ENCODE measurements around the gene C20orf204. TPM values are rescaled to one million over a fixed set of nuclear protein-coding genes. Genes with fewer than 3 reads are reported as not detected.

C20orf204 gene
- total RNA-seq, 2 experiments from 2014 or later, result 6.1 to 6.4 TPM

GRCh38 chr20:64052326-64052722 lies 16.3 kb downstream of the C20orf204 start:
- H3K4me1 Mint-ChIP-seq (ENCODE audit: low read depth), result no peaks in the 10 kb centered on the region
- H3K27me3 ChIP-seq (ENCODE audit: control insufficient read depth in 1 of 2, insufficient read depth in 2 of 2, low read length in 2 of 2), result peaks cover 37 to 43% of the 10 kb centered on the region in 2 experiments

GRCh38 chr20:64052987-64053840 lies 17.2 kb downstream of the C20orf204 start:
- Histone ChIP-seq H3K4me1 (ENCODE audit: insufficient read depth, low read length) (peaks cover 27% of the 10 kb centered on the region), H3K27ac (ENCODE audit: low read depth in 1 of 2, low read length in 2 of 2) (no peak overlapping the region), H3K9me3 (ENCODE audit: control insufficient read depth in 1 of 2, insufficient read depth in 1 of 2, low read length in 2 of 2) (peaks cover 0 to 30% of the 10 kb centered on the region in 2 experiments), H3K36me3 (ENCODE audit: insufficient read depth, low read length) (no peaks in the 10 kb centered on the region), H3K27me3 (ENCODE audit: control insufficient read depth in 1 of 2, insufficient read depth in 2 of 2, low read length in 2 of 2) (peaks cover 39 to 43% of the 10 kb centered on the region in 2 experiments), H3K4me3 (ENCODE audit: low read length) (no peak overlapping the region)
- Mint-ChIP-seq H3K9me3 (no peaks in the 10 kb centered on the region), H3K27me3 (peaks cover 36% of the 10 kb centered on the region), H3K36me3 (ENCODE audit: low read depth) (no peaks in the 10 kb centered on the region), H3K4me1 (ENCODE audit: low read depth) (no peaks in the 10 kb centered on the region), H3K4me3 (peak overlapping the region; percentile 38), H3K27ac (no peak overlapping the region)
- TF ChIP-seq CTCF (IDR thresholded peaks at IDR 0.05), result no peak
- ATAC-seq (ENCODE audit: poor library complexity) (no peak), DNase-seq (no peak)
- CTCF ChIA-PET, result interaction anchor here (1.6 kb wide), 1 partner anchor 14 kb away, joined by 8 read pairs; no protein-coding TSS in a partner anchor
- intact Hi-C loops (cut with DNase I, micrococcal nuclease), result no loop called here
- POLR2A ChIA-PET, result interaction anchor here (1.3 kb wide), 1 partner anchor 31 kb away, joined by 3 read pairs; the partner anchor contains the start of gene LKAAEAR1

More at GRCh38 chr20:64052326-64052722, 16.3 kb downstream of the C20orf204 start:
- ATAC-seq (ENCODE audit: poor library complexity) (no peak), DNase-seq (no peak)
- Histone ChIP-seq H3K4me3 (ENCODE audit: low read length) (no peak overlapping the region), H3K36me3 (ENCODE audit: insufficient read depth, low read length) (no peaks in the 10 kb centered on the region), H3K4me1 (ENCODE audit: insufficient read depth, low read length) (peaks cover 23% of the 10 kb centered on the region), H3K27ac (ENCODE audit: low read depth in 1 of 2, low read length in 2 of 2) (no peak overlapping the region), H3K9me3 (ENCODE audit: control insufficient read depth in 1 of 2, insufficient read depth in 1 of 2, low read length in 2 of 2) (peaks cover 0 to 30% of the 10 kb centered on the region in 2 experiments)
- ChIA-PET CTCF (interaction anchor here (1.6 kb wide), 1 partner anchor 13 kb away, joined by 8 read pairs; no protein-coding TSS in a partner anchor), POLR2A (no interaction called here)
- Mint-ChIP-seq H3K9me3 (no peaks in the 10 kb centered on the region), H3K27me3 (peaks cover 38% of the 10 kb centered on the region), H3K27ac (no peak overlapping the region), H3K4me3 (no peak overlapping the region), H3K36me3 (ENCODE audit: low read depth) (no peaks in the 10 kb centered on the region)
- intact Hi-C loops (cut with DNase I, micrococcal nuclease), result no loop called here
- TF ChIP-seq CTCF (IDR thresholded peaks at IDR 0.05), result no peak

DNA sequence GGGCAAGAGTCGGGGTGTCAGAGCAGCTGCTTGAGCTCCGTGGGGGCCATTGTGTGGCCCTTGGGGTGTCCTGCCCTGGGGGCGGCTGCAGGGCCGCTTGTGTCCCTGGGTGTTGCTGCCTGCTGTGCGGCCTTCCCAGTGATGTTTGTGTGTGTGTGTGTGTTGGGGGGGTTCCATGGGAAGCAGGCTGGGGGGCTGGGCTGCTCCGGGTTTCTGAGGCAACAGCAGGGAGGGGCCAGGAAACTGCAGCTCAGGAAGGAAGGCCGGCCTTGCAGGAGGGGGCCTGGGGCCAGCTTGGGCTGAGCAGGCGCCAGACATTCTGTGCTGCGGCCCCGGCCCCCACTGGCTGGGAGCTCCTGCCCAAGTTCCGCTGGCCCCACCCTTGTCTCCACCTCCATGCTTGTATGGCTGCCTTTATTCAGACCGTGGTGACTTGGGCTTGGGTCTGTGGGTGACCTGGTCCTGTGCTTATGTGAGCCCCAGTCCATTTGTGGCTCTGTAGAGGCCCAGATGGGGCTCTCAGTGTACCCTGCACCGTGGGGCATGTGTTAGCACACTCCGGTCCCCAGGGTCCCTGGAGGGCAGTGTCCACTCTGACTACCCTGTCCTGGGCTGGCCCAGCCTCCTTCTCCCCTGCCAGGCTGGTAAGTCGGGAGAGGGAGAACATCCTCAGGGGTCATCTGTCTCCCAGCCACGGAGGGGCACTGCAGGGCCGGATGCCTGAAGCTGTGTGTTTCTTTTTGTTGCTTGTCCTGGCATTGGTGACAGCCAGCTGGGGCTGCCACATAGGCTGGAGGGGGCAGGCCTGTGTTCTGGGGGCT lies 18.1 kb downstream of the C20orf204 start:
- TF ChIP-seq CTCF (IDR thresholded peaks at IDR 0.05), result no peak
- no peak overlapping the region for H3K4me3 Mint-ChIP-seq
- Histone ChIP-seq H3K4me1 (ENCODE audit: insufficient read depth, low read length) (peaks cover 28% of the 10 kb centered on the region), H3K9me3 (ENCODE audit: control insufficient read depth in 1 of 2, insufficient read depth in 1 of 2, low read length in 2 of 2) (peaks cover 0 to 30% of the 10 kb centered on the region in 2 experiments), H3K27me3 (ENCODE audit: control insufficient read depth in 1 of 2, insufficient read depth in 2 of 2, low read length in 2 of 2) (peaks cover 39% of the 10 kb centered on the region in 2 experiments), H3K4me3 (ENCODE audit: low read length) (no peak overlapping the region), H3K27ac (ENCODE audit: low read depth in 1 of 2, low read length in 2 of 2) (no peak overlapping the region), H3K36me3 (ENCODE audit: insufficient read depth, low read length) (no peaks in the 10 kb centered on the region)
- ATAC-seq (ENCODE audit: poor library complexity), result no peak
- no peaks in the 10 kb centered on the region for H3K36me3 Mint-ChIP-seq (ENCODE audit: low read depth)
- no peak overlapping the region for H3K27ac Mint-ChIP-seq
- peaks cover under 1% of the 10 kb centered on the region for H3K4me1 Mint-ChIP-seq (ENCODE audit: low read depth)
- H3K9me3 Mint-ChIP-seq, result no peaks in the 10 kb centered on the region
- intact Hi-C loops (cut with DNase I, micrococcal nuclease), result no loop called here
- ChIA-PET CTCF (interaction anchor here (1.5 to 1.6 kb wide), 2 partner anchors 15 kb away, joined by 7 to 8 read pairs; no protein-coding TSS in a partner anchor), POLR2A (interaction anchor here (0.8 to 1.3 kb wide), 2 partner anchors 25 to 30 kb away, joined by 3 read pairs; partner anchors contain the start of genes LKAAEAR1 and RGS19)
- no peak for DNase-seq
- H3K27me3 Mint-ChIP-seq, result peaks cover 36% of the 10 kb centered on the region
